ENCODE data around the gene MBD3L1.

GRCh38 chr19:8814176-8814575, 18.0 kb upstream of the MBD3L1 start:
- TF ChIP-seq CTCF (CRISPR knock-in tag; IDR thresholded peaks at IDR 0.05) (no peak), NR1H2 (CRISPR knock-in tag; IDR thresholded peaks at IDR 0.05; ENCODE audit: borderline replicate concordance, low read depth) (no peak), AGO2 (optimal IDR thresholded peaks at IDR 0.05; ENCODE audit: low read depth, low read length) (no peak), HNF1B (CRISPR knock-in tag; IDR thresholded peaks at IDR 0.05) (no peak)

Measured in HepG2 (cell line).